KMS-11 (cell line): ENCODE data around the gene TMPRSS12.
"Not testable (repeated sequence)": the region's sequence is repeated elsewhere in the genome, so short reads cannot be mapped to it uniquely, and the experiment has no call there.

Experiments used
- H2AFZ ChIP-seq: fragments of 200-600 bp; sonication (generic); 2 replicates; pipeline ENCODE4 v1.6.1; 2016; ENCODE audit warnings: antibody characterized with exemption, mixed run types, low read depth
- H3K27ac ChIP-seq: fragments of 200-600 bp; sonication (generic); 2 replicates; pipeline ENCODE4 v1.6.1; 2016; ENCODE audit warnings: mild to moderate bottlenecking, mixed run types
- H3K27me3 ChIP-seq: fragments of 200-600 bp; sonication (generic); 2 replicates; pipeline ENCODE4 v1.6.1; 2017; ENCODE audit warnings: mild to moderate bottlenecking, low read depth, mixed run types, moderate library complexity; ENCODE audit not compliant: insufficient read depth
- H3K36me3 ChIP-seq: fragments of 200-600 bp; sonication (generic); 2 replicates; pipeline ENCODE4 v1.6.1; 2017; ENCODE audit warnings: mild to moderate bottlenecking, mixed run types; ENCODE audit not compliant: insufficient read depth
- H3K4me1 ChIP-seq: fragments of 200-600 bp; sonication (generic); 2 replicates; pipeline ENCODE4 v1.6.1; 2016; ENCODE audit warnings: mild to moderate bottlenecking, low read depth, mixed run types; ENCODE audit not compliant: poor library complexity, severe bottlenecking
- H3K4me2 ChIP-seq: fragments of 200-600 bp; sonication (generic); 2 replicates; pipeline ENCODE4 v1.7.0; 2016; ENCODE audit warnings: mild to moderate bottlenecking, mixed run types
- H3K4me3 ChIP-seq: fragments of 200-600 bp; sonication (generic); IDR thresholded peaks from 2 replicates; pipeline ENCODE4 v1.6.1; 2017; ENCODE audit warnings: low read depth, low read length, mixed read lengths; ENCODE audit not compliant: insufficient read depth
- H3K79me2 ChIP-seq: fragments of 200-600 bp; sonication (generic); 2 replicates; pipeline ENCODE4 v1.6.1; 2016; ENCODE audit warnings: low read depth, mixed run types; ENCODE audit not compliant: insufficient read depth
- H3K9ac ChIP-seq: fragments of 200-600 bp; sonication (generic); 2 replicates; pipeline ENCODE4 v1.6.1; 2016; ENCODE audit warnings: mild to moderate bottlenecking, mixed run types
- H4K20me1 ChIP-seq: fragments of 200-600 bp; sonication (generic); 2 replicates; pipeline ENCODE4 v1.6.1; 2016; ENCODE audit warnings: mild to moderate bottlenecking, mixed run types; ENCODE audit not compliant: insufficient read depth
- TF ChIP-seq, protein P1 (sequence below): fragments of 200-600 bp; sonication (generic); conservative IDR thresholded peaks from 2 replicates; pipeline ENCODE4 v1.6.1; 2017; ENCODE audit warnings: low read depth, mild to moderate bottlenecking, antibody characterized with exemption, low read length, moderate library complexity, mixed read lengths

TMPRSS12 gene

DNA sequence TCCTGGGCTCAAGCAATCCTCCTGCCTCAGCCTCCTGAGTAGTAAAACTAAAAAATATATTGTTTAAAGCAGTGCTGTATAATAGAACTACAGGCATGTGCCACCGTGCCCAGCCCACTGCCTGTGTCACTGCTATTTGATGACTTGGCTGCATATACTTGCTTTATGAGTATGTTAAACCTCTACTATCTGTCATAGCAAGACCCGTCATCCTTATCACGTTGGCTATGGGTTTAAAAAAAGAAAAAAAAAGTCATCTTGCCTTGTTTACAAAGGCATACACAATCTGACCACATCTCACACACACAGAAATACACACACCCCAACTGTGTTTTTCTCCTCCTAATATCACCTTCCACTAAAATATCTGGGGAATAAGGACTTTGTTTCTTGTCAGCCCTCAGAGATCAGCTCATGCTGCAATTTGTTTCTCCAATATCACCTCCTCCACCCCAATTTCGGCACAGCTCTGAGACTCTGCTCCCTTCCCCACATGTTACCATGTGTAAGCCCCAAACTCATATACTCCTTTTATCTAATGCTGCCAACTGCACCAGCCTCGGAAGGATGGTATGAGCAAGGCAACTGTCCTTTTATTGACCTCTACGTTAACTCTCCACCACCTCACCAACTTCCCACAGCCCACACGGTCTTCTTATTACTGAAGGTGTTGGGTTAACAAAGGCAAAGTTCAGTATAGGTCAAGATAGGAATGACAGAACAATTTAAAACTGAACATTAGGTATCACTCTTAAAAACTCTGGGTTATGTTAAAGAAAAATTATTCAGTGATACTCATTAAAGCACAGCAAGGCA is 802 bp upstream of the TMPRSS12 start:
- Histone ChIP-seq H4K20me1 (no peaks in the 10 kb centered on the region), H2AFZ (no peak overlapping the region), H3K27ac (no peak overlapping the region), H3K4me2 (no peak overlapping the region), H3K27me3 (no peaks in the 10 kb centered on the region), H3K4me3 (no peak overlapping the region), H3K79me2 (no peaks in the 10 kb centered on the region), H3K9ac (no peak overlapping the region), H3K36me3 (no peaks in the 10 kb centered on the region), H3K4me1 (peaks cover 5% of the 10 kb centered on the region)
- TF ChIP-seq, protein P1, sequence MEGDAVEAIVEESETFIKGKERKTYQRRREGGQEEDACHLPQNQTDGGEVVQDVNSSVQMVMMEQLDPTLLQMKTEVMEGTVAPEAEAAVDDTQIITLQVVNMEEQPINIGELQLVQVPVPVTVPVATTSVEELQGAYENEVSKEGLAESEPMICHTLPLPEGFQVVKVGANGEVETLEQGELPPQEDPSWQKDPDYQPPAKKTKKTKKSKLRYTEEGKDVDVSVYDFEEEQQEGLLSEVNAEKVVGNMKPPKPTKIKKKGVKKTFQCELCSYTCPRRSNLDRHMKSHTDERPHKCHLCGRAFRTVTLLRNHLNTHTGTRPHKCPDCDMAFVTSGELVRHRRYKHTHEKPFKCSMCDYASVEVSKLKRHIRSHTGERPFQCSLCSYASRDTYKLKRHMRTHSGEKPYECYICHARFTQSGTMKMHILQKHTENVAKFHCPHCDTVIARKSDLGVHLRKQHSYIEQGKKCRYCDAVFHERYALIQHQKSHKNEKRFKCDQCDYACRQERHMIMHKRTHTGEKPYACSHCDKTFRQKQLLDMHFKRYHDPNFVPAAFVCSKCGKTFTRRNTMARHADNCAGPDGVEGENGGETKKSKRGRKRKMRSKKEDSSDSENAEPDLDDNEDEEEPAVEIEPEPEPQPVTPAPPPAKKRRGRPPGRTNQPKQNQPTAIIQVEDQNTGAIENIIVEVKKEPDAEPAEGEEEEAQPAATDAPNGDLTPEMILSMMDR = no peak

DNA sequence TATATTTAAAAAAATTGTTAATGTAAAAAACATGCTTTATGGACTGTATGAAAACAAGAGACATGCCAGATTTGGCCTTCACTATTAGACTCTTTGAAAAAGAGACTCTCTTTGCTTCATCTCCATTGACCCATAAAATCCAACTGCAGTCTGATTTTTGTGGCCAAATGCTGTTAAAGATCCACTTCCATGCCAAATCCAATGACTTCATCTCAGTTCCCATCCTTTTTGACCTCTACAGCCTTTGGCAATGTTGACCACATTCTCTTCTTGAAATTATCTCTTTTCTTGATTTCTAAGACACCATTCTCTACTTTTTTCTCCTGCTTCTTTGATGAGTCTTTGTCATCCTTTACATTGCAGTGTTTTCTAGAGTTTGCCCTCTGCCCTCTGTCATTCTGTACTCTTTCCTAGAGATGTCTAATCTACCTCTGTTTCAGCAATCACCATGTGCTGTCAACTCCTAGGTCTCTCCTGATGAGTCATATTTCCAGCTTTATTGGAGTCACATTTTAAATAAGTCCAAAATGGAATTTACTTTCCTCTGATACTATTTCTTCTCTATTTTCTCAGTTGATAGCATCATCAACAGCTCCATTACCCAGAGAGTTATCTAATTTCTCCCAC is 2.4 kb downstream of the TMPRSS12 start:
- Histone ChIP-seq H3K79me2 (no peaks in the 10 kb centered on the region), H3K9ac (no peak overlapping the region), H3K4me2 (no peak overlapping the region), H3K27me3 (no peaks in the 10 kb centered on the region), H3K36me3 (no peaks in the 10 kb centered on the region), H3K4me3 (no peak overlapping the region), H3K27ac (no peak overlapping the region), H2AFZ (no peak overlapping the region), H4K20me1 (no peaks in the 10 kb centered on the region), H3K4me1 (peaks cover 5% of the 10 kb centered on the region)
- TF ChIP-seq, protein P1 = no peak

DNA sequence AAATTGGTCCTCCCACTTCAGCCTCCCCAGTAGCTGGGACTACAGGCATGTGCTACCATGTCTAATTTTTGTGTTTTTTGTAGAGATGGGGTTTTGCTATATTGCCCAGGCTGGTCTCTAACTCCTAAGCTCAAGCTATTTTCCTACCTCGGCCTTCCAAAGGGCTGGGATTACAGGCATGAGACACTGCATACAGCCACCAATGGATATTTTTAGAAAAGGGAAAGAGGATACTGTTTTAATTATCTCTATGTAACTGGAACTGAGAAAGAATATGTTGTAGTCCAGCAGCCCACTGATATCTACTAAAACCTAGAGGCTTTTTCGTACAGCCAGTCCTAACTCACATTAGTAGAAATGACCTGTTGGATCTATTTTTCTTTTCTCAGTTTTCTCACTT is 6.2 kb downstream of the TMPRSS12 start:
- Histone ChIP-seq H3K27me3 (no peaks in the 10 kb centered on the region), H3K4me3 (no peak overlapping the region), H3K4me1 (peaks cover 5% of the 10 kb centered on the region), H4K20me1 (no peaks in the 10 kb centered on the region), H3K27ac (no peak overlapping the region), H3K36me3 (no peaks in the 10 kb centered on the region), H3K9ac (no peak overlapping the region), H3K79me2 (no peaks in the 10 kb centered on the region), H3K4me2 (no peak overlapping the region), H2AFZ (no peak overlapping the region)
- TF ChIP-seq, protein P1 = no peak

DNA sequence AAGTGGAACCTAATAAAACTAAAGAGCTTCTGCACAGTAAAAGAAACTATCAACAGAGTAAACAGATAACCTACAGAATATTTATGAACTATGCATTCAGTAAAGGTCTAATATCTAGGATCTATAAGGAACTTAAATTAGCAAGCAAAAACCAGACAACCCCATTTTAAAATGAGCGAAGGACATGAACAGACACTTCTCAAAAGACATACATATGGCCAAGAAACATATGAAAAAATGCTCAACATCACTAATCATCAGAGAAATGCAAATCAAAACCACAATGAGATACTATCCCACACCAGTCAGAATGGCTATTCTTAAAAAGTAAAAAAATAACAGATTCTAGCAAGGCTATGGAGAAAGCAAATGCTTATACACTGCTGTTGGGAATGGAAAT is 12.5 kb downstream of the TMPRSS12 start:
- H3K27ac ChIP-seq, H3K9ac ChIP-seq, H3K27me3 ChIP-seq, H3K4me2 ChIP-seq, H3K4me1 ChIP-seq, H4K20me1 ChIP-seq, H3K4me3 ChIP-seq, H3K36me3 ChIP-seq, H2AFZ ChIP-seq, H3K79me2 ChIP-seq: not testable (repeated sequence)

DNA sequence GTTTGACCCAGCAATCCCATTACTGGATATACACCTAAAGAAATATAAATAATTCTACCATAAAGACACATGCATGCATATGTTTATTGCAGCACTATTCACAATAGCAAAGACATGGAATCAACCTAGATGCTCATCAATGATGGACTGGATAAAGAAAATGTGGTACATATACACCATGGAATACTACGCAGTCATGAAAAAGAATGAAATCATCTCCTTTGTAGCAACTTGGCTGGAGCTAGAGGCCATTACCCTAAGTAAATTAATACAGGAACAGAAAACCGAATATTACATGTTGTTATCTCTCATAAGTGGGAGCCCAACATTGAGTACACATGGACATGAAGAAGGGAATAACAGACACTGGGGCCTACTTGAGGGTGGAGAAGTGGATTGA is 13.0 kb downstream of the TMPRSS12 start:
- not testable (repeated sequence) for H3K27me3 ChIP-seq, H3K27ac ChIP-seq, H3K4me2 ChIP-seq, H4K20me1 ChIP-seq, H3K36me3 ChIP-seq, H2AFZ ChIP-seq, H3K79me2 ChIP-seq, H3K4me1 ChIP-seq, H3K4me3 ChIP-seq, H3K9ac ChIP-seq
